Hepatocyte (in vitro differentiated cells): ENCODE measurements around the gene POU6F2.

Experiments used
- CTCF ChIP-seq: fragments of 200-600 bp; sonication (generic); IDR thresholded peaks from 2 replicates; pipeline ENCODE4 v1.5.1; 2016; ENCODE audit warnings: antibody characterized with exemption, mild to moderate bottlenecking; ENCODE audit not compliant: poor library complexity
- EZH2 ChIP-seq: fragments of 200-600 bp; sonication (generic); IDR thresholded peaks from 2 replicates; pipeline ENCODE4 v1.6.1; 2016; ENCODE audit warnings: antibody characterized with exemption, mild to moderate bottlenecking, borderline replicate concordance
- EZH2phosphoT487 ChIP-seq: fragments of 200-600 bp; sonication (generic); IDR thresholded peaks from one replicate; pipeline ENCODE4 v1.6.1; 2018; ENCODE audit warnings: antibody characterized with exemption, mild to moderate bottlenecking, low read depth, moderate library complexity; ENCODE audit not compliant: unreplicated experiment, severe bottlenecking

- no peak for TF ChIP-seq CTCF
- no peak for TF ChIP-seq EZH2
- TF ChIP-seq EZH2phosphoT487: no peak
Observed at GRCh38 chr7:39210362-39210761, 232.7 kb downstream of the POU6F2 start.
